K562 (cell line): ENCODE data around the gene ANKRD34B. TPM values are rescaled to one million over a fixed set of nuclear protein-coding genes. Genes with fewer than 3 reads are reported as not detected.

Experiments used
- RBM14 ChIP-seq: fragments of 200-400 bp; formaldehyde crosslinking; IDR thresholded peaks from 2 replicates; pipeline ENCODE4 v1.6.1; 2018; ENCODE audit warnings: low read depth, mild to moderate bottlenecking, low read length, moderate library complexity, borderline replicate concordance; ENCODE audit not compliant: insufficient read depth
- SREBF1 ChIP-seq: fragments of 150-350 bp; IDR thresholded peaks from 2 replicates; pipeline ENCODE4 v1.6.1; 2014; ENCODE audit warnings: antibody characterized with exemption, low read depth, low read length, borderline replicate concordance
- STAG1 ChIP-seq: sonication (generic); formaldehyde crosslinking; IDR thresholded peaks from 2 replicates; pipeline ENCODE4 v1.5.0; 2020; ENCODE audit warnings: missing genetic modification reagents, borderline replicate concordance
- STAT5A ChIP-seq: IDR thresholded peaks from 2 replicates; pipeline ENCODE4 v1.6.1; 2012; ENCODE audit warnings: low read length, inconsistent platforms, borderline replicate concordance
- STAT5B ChIP-seq: fragments of 250-450 bp; sonication (Bioruptor Pico); IDR thresholded peaks from 2 replicates; pipeline ENCODE4 v1.8.0; 2021; ENCODE audit warnings: mild to moderate bottlenecking, inconsistent platforms
- polyA plus RNA-seq, 8 experiments: library from polyadenylated mRNA; depleted of rRNA in 4 of 8; stranded (reverse) in 5 of 8; unstranded in 3 of 8; fragments of >200 nt; fragmentation: Nextera tagmentation in 2 of 8; fragmentation: Illumina TruSeq in 1 of 8; extraction: Ambion mirVana in 2 of 8; extraction: Trizol in 1 of 8; gene quantifications; 2 replicates each; pipeline versions ENCODE4 v1.2.1 to v1.2.3, GENCODE V29; 2011 to 2014; ENCODE audit warnings: inconsistent platforms in 1 of 8, missing spikeins in 1 of 8
- total RNA-seq, 7 experiments: library from RNA; depleted of rRNA in 6 of 7; stranded (reverse); fragments of >200 nt in 6 of 7; fragmentation: Illumina TruSeq in 2 of 7; extraction: Trizol in 2 of 7; gene quantifications; 2 replicates each; pipeline versions ENCODE4 v1.2.1 to v1.2.3, GENCODE V29; 2011 to 2021; ENCODE audit warnings: low replicate concordance in 1 of 7
- TF ChIP-seq, protein P1 (sequence below): fragments of 200-600 bp; sonication (generic); IDR thresholded peaks from one replicate; pipeline ENCODE4 v1.6.1; 2012; ENCODE audit warnings: mild to moderate bottlenecking, low read depth, low read length, inconsistent platforms

Gene ANKRD34B
- total and polyA plus RNA-seq, 9 of the 15 experiments (the other 6 are each of a cell fraction or from before 2014, with no cell fraction given), result not detected

DNA sequence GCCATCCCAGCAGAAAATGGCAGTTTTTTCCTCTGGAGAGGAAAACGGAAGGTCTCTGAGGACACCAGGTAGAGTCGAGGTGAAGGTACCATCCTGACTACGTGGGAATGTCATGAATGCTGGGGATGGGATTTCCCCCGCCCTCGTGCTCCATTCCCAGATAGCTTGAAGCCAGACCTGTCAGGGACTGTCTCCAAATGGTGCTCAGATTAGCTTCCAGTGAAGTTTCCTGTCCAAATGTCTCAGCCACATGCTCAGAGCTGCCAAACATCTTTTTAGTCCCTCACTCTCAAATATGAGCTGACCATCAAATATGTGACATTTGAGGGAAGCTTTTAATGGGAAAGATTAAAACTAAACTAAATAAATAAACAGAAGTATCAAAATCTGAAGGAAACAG lies 7.6 kb upstream of the ANKRD34B start (continued):
- no peak for TF ChIP-seq STAT5A
- TF ChIP-seq STAG1 (CRISPR knock-in tag), result no peak
- TF ChIP-seq RBM14, result no peak
- TF ChIP-seq, protein P1, sequence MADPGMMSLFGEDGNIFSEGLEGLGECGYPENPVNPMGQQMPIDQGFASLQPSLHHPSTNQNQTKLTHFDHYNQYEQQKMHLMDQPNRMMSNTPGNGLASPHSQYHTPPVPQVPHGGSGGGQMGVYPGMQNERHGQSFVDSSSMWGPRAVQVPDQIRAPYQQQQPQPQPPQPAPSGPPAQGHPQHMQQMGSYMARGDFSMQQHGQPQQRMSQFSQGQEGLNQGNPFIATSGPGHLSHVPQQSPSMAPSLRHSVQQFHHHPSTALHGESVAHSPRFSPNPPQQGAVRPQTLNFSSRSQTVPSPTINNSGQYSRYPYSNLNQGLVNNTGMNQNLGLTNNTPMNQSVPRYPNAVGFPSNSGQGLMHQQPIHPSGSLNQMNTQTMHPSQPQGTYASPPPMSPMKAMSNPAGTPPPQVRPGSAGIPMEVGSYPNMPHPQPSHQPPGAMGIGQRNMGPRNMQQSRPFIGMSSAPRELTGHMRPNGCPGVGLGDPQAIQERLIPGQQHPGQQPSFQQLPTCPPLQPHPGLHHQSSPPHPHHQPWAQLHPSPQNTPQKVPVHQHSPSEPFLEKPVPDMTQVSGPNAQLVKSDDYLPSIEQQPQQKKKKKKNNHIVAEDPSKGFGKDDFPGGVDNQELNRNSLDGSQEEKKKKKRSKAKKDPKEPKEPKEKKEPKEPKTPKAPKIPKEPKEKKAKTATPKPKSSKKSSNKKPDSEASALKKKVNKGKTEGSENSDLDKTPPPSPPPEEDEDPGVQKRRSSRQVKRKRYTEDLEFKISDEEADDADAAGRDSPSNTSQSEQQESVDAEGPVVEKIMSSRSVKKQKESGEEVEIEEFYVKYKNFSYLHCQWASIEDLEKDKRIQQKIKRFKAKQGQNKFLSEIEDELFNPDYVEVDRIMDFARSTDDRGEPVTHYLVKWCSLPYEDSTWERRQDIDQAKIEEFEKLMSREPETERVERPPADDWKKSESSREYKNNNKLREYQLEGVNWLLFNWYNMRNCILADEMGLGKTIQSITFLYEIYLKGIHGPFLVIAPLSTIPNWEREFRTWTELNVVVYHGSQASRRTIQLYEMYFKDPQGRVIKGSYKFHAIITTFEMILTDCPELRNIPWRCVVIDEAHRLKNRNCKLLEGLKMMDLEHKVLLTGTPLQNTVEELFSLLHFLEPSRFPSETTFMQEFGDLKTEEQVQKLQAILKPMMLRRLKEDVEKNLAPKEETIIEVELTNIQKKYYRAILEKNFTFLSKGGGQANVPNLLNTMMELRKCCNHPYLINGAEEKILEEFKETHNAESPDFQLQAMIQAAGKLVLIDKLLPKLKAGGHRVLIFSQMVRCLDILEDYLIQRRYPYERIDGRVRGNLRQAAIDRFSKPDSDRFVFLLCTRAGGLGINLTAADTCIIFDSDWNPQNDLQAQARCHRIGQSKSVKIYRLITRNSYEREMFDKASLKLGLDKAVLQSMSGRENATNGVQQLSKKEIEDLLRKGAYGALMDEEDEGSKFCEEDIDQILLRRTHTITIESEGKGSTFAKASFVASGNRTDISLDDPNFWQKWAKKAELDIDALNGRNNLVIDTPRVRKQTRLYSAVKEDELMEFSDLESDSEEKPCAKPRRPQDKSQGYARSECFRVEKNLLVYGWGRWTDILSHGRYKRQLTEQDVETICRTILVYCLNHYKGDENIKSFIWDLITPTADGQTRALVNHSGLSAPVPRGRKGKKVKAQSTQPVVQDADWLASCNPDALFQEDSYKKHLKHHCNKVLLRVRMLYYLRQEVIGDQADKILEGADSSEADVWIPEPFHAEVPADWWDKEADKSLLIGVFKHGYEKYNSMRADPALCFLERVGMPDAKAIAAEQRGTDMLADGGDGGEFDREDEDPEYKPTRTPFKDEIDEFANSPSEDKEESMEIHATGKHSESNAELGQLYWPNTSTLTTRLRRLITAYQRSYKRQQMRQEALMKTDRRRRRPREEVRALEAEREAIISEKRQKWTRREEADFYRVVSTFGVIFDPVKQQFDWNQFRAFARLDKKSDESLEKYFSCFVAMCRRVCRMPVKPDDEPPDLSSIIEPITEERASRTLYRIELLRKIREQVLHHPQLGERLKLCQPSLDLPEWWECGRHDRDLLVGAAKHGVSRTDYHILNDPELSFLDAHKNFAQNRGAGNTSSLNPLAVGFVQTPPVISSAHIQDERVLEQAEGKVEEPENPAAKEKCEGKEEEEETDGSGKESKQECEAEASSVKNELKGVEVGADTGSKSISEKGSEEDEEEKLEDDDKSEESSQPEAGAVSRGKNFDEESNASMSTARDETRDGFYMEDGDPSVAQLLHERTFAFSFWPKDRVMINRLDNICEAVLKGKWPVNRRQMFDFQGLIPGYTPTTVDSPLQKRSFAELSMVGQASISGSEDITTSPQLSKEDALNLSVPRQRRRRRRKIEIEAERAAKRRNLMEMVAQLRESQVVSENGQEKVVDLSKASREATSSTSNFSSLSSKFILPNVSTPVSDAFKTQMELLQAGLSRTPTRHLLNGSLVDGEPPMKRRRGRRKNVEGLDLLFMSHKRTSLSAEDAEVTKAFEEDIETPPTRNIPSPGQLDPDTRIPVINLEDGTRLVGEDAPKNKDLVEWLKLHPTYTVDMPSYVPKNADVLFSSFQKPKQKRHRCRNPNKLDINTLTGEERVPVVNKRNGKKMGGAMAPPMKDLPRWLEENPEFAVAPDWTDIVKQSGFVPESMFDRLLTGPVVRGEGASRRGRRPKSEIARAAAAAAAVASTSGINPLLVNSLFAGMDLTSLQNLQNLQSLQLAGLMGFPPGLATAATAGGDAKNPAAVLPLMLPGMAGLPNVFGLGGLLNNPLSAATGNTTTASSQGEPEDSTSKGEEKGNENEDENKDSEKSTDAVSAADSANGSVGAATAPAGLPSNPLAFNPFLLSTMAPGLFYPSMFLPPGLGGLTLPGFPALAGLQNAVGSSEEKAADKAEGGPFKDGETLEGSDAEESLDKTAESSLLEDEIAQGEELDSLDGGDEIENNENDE, result no peak
- no peak for TF ChIP-seq SREBF1
- TF ChIP-seq STAT5B (CRISPR knock-in tag), result no peak
- TF ChIP-seq, all 486 proteins: peak for 0
